ENCODE measurements around the gene FOXJ1.
A peak's percentile ranks its signal among the peaks of the same experiment; 100 is the strongest.

FOXJ1 gene

DNA sequence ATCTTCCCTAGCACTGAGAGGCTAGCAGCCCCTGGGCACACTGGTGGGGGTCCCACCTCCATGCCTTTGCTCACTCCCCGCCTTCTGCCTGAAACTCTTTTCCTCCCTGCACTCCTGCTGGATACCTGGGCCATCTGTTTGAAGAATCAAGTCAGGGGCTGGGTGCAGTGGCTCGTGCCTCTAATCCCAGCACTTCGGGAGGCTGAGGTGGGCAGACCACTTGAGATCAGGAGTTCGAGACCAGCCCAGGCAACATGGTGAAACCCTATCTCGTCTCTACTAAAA is 15.7 kb downstream of the FOXJ1 start:
- Histone ChIP-seq H3F3A (ENCODE audit: control insufficient read depth, insufficient read depth) (no peaks in the 10 kb centered on the region), H3K36me3 (ENCODE audit: control insufficient read depth, low read length) (no peaks in the 10 kb centered on the region), H3K27ac (ENCODE audit: low read depth, low read length) (no peak overlapping the region), H3K27me3 (ENCODE audit: control insufficient read depth, low read length) (0 out of 2 replicates have a peak, but pooled peaks cover 3% of the 10 kb centered on the region), H3K4me1 (ENCODE audit: control insufficient read depth, low read length) (peaks cover 18% of the 10 kb centered on the region), H3K9me3 (ENCODE audit: control insufficient read depth, insufficient read depth, low read length) (no peaks in the 10 kb centered on the region), H3K9me2 (replicated peaks; ENCODE audit: control insufficient read depth, low read length) (no peaks in the 10 kb centered on the region), H3K4me3 (ENCODE audit: low read length) (no peak overlapping the region), H3K79me2 (ENCODE audit: control insufficient read depth, low read length) (no peaks in the 10 kb centered on the region), H4K20me1 (ENCODE audit: control insufficient read depth, insufficient read depth, low read depth, low read length) (no peaks in the 10 kb centered on the region), H3K4me2 (ENCODE audit: low read length) (no peak overlapping the region)
- TF ChIP-seq EZH2phosphoT487 (IDR thresholded peaks at IDR 0.05; ENCODE audit: borderline replicate concordance, low read length), result no peak
- TF ChIP-seq, protein P1, sequence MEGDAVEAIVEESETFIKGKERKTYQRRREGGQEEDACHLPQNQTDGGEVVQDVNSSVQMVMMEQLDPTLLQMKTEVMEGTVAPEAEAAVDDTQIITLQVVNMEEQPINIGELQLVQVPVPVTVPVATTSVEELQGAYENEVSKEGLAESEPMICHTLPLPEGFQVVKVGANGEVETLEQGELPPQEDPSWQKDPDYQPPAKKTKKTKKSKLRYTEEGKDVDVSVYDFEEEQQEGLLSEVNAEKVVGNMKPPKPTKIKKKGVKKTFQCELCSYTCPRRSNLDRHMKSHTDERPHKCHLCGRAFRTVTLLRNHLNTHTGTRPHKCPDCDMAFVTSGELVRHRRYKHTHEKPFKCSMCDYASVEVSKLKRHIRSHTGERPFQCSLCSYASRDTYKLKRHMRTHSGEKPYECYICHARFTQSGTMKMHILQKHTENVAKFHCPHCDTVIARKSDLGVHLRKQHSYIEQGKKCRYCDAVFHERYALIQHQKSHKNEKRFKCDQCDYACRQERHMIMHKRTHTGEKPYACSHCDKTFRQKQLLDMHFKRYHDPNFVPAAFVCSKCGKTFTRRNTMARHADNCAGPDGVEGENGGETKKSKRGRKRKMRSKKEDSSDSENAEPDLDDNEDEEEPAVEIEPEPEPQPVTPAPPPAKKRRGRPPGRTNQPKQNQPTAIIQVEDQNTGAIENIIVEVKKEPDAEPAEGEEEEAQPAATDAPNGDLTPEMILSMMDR (IDR thresholded peaks at IDR 0.05; ENCODE audit: low read depth, low read length, poor library complexity, severe bottlenecking), result no peak

DNA sequence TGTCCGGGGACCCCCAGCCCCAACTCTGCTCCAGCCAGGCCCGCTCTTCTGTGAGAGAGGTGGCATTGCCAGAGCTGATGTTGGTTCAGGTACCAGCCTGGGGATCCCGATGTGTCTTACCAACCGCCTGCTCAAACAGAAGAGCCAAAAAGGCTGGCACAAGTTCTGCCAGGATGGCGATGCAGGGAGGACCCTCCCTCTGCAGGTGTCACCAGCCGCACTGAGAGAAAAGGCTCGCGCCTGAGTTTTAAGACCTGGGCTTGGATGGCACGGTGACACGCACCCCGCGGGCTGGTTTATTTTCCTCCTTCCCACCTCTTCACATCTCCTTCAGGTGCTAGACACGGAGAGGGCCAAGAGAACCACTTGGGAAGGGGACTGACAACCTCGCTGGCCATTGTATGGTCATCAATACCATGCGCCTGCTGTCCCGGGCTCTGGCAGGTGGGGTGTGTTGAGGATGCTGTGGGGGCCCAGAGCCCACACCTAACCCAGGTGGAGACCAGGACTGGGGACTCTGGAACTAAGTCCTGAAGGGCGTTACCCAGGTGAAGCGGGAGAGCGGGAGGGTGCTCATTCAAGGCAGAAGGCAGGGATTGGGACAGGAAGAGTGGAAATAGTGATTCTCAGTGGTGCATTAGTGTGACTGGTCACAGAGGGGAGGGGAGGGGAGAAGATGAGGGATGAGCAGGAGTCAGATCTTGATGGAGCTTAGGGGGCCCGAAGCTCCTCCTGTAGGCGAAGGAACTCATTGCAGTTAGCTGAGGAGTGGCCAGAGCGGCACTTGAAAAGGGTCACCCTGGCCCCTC is 16.3 kb downstream of the FOXJ1 start:
- peaks cover 18% of the 10 kb centered on the region for H3K4me1 ChIP-seq (ENCODE audit: control insufficient read depth, low read length)
- H3K36me3 ChIP-seq (ENCODE audit: control insufficient read depth, low read length), result no peaks in the 10 kb centered on the region
- H4K20me1 ChIP-seq (ENCODE audit: control insufficient read depth, insufficient read depth, low read depth, low read length), result no peaks in the 10 kb centered on the region
- H3K79me2 ChIP-seq (ENCODE audit: control insufficient read depth, low read length), result no peaks in the 10 kb centered on the region
- H3K27me3 ChIP-seq (ENCODE audit: control insufficient read depth, low read length), result 0 out of 2 replicates have a peak, but pooled peaks cover 3% of the 10 kb centered on the region
- no peaks in the 10 kb centered on the region for H3K9me3 ChIP-seq (ENCODE audit: control insufficient read depth, insufficient read depth, low read length)
- no peak overlapping the region for H3K27ac ChIP-seq (ENCODE audit: low read depth, low read length)
- no peak overlapping the region for H3K4me3 ChIP-seq (ENCODE audit: low read length)
- TF ChIP-seq, protein P1 (IDR thresholded peaks at IDR 0.05; ENCODE audit: low read depth, low read length, poor library complexity, severe bottlenecking), result peak; percentile 37
- no peak for TF ChIP-seq EZH2phosphoT487 (IDR thresholded peaks at IDR 0.05; ENCODE audit: borderline replicate concordance, low read length)
- H3K4me2 ChIP-seq (ENCODE audit: low read length), result no peak overlapping the region
- H3F3A ChIP-seq (ENCODE audit: control insufficient read depth, insufficient read depth), result no peaks in the 10 kb centered on the region
- H3K9me2 ChIP-seq (replicated peaks; ENCODE audit: control insufficient read depth, low read length), result no peaks in the 10 kb centered on the region

DNA sequence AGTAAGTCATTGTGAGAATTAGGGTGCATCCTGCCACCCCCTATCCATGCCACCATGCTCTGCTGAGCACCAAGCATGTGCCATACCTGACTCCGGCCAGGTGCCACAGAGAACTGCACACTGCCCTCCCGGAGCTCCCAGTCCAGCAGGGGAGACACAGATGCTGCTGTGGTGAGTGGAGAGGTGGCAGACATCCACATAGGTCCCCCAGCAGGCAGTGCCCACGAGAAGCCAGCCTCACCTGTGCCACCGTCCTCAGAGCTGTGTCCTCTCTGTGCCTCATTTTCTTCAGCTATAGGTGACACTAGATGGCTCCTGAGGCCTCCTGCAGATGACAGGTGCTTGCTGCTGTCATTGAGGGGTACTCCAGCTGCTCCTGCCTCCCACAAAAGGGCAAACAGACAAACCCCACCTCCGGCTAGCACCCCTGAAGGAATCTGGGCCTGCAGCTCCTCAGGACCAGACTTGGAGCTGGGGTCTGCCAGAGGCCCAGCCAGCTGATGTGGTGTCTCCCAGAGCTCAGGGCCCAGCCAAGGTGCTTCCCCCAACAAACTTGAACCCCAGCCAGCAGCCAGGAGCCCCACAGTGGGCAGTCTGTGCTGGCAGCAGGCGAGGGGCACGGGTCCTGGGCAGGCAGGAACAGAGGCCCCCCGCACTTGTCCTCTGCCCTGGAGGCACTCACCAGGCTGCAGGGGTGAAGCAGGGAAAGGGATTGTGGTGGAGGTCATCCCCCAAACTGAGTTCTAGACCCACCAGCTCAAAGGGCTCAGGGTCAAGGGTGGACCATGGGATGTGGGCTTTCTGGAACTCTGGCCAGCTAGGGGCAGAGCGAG is 17.1 kb downstream of the FOXJ1 start:
- H3K27ac ChIP-seq (ENCODE audit: low read depth, low read length), result no peak overlapping the region
- TF ChIP-seq EZH2phosphoT487 (IDR thresholded peaks at IDR 0.05; ENCODE audit: borderline replicate concordance, low read length), result no peak
- TF ChIP-seq, protein P1 (IDR thresholded peaks at IDR 0.05; ENCODE audit: low read depth, low read length, poor library complexity, severe bottlenecking), result no peak
- H3K27me3 ChIP-seq (ENCODE audit: control insufficient read depth, low read length), result 0 out of 2 replicates have a peak, but pooled peaks cover 3% of the 10 kb centered on the region
- H3K9me3 ChIP-seq (ENCODE audit: control insufficient read depth, insufficient read depth, low read length), result no peaks in the 10 kb centered on the region
- no peaks in the 10 kb centered on the region for H3K36me3 ChIP-seq (ENCODE audit: control insufficient read depth, low read length)
- no peaks in the 10 kb centered on the region for H3F3A ChIP-seq (ENCODE audit: control insufficient read depth, insufficient read depth)
- no peak overlapping the region for H3K4me3 ChIP-seq (ENCODE audit: low read length)
- no peaks in the 10 kb centered on the region for H3K79me2 ChIP-seq (ENCODE audit: control insufficient read depth, low read length)
- H3K9me2 ChIP-seq (replicated peaks; ENCODE audit: control insufficient read depth, low read length), result no peaks in the 10 kb centered on the region
- peaks cover 18% of the 10 kb centered on the region for H3K4me1 ChIP-seq (ENCODE audit: control insufficient read depth, low read length)
- no peak overlapping the region for H3K4me2 ChIP-seq (ENCODE audit: low read length)
- no peaks in the 10 kb centered on the region for H4K20me1 ChIP-seq (ENCODE audit: control insufficient read depth, insufficient read depth, low read depth, low read length)
